K562 (cell line): ENCODE measurements around the gene RNASE13. TPM values are rescaled to one million over a fixed set of nuclear protein-coding genes. Genes with fewer than 3 reads are reported as not detected.

Source experiments
- ATF1 ChIP-seq, 2 experiments: fragments of 450-650 bp in 1 of 2; IDR thresholded peaks; 2 replicates each; pipeline ENCODE4 v1.6.1; 2016; ENCODE audit warnings: missing compliant biosample characterization in 1 of 2, missing genetic modification characterization in 1 of 2
- CCNT2 ChIP-seq: IDR thresholded peaks from 2 replicates; pipeline ENCODE4 v1.6.1; 2011; ENCODE audit warnings: borderline replicate concordance, low read depth, mild to moderate bottlenecking, moderate library complexity, mixed read lengths, low read length; ENCODE audit not compliant: insufficient read length; ENCODE audit errors: extremely low read depth
- DLX4 ChIP-seq: fragments of 250-450 bp; sonication (Bioruptor Pico); IDR thresholded peaks from 2 replicates; pipeline ENCODE4 v1.6.1; 2021; ENCODE audit warnings: mild to moderate bottlenecking
- REST ChIP-seq, 2 experiments: fragments of 450-650 bp; formaldehyde crosslinking in 1 of 2; IDR thresholded peaks; 2 replicates each; pipeline versions ENCODE4 v1.4.0 to v1.6.1; 2014 to 2020; ENCODE audit warnings: mild to moderate bottlenecking in 2 of 2, borderline replicate concordance in 1 of 2, low read depth in 1 of 2
- ZNF551 ChIP-seq: fragments of 250-450 bp; sonication (Bioruptor Pico); IDR thresholded peaks from 2 replicates; pipeline ENCODE4 v1.5.0; 2021; ENCODE audit warnings: mild to moderate bottlenecking, moderate library complexity
- ZNF696 ChIP-seq: fragments of 250-450 bp; sonication (Bioruptor Pico); conservative IDR thresholded peaks from 2 replicates; pipeline ENCODE4 v1.4.0; 2020; ENCODE audit warnings: mild to moderate bottlenecking, moderate library complexity
- polyA plus RNA-seq, 8 experiments: library from polyadenylated mRNA; depleted of rRNA in 4 of 8; stranded (reverse) in 5 of 8; unstranded in 3 of 8; fragments of >200 nt; fragmentation: Nextera tagmentation in 2 of 8; fragmentation: Illumina TruSeq in 1 of 8; extraction: Ambion mirVana in 2 of 8; extraction: Trizol in 1 of 8; gene quantifications; 2 replicates each; pipeline versions ENCODE4 v1.2.1 to v1.2.3, GENCODE V29; 2011 to 2014; ENCODE audit warnings: inconsistent platforms in 1 of 8, missing spikeins in 1 of 8
- total RNA-seq, 7 experiments: library from RNA; depleted of rRNA in 6 of 7; stranded (reverse); fragments of >200 nt in 6 of 7; fragmentation: Illumina TruSeq in 2 of 7; extraction: Trizol in 2 of 7; gene quantifications; 2 replicates each; pipeline versions ENCODE4 v1.2.1 to v1.2.3, GENCODE V29; 2011 to 2021; ENCODE audit warnings: low replicate concordance in 1 of 7
- TF ChIP-seq, protein P1 (sequence below): fragments of 150-350 bp; conservative IDR thresholded peaks from 2 replicates; pipeline ENCODE4 v1.6.1; 2014; ENCODE audit warnings: low read length

Gene RNASE13
- total and polyA plus RNA-seq, 9 of the 15 experiments (the other 6 are each of a cell fraction or from before 2014, with no cell fraction given) = not detected

GRCh38 chr14:21059842-21060613, 25.4 kb upstream of the RNASE13 start (continued):
- TF ChIP-seq REST (IDR thresholded peaks at IDR 0.05; ENCODE audit: borderline replicate concordance) = no peak
- no peak for TF ChIP-seq REST (CRISPR knock-in tag; IDR thresholded peaks at IDR 0.05; ENCODE audit: low read depth)
- no peak for TF ChIP-seq ZNF696 (CRISPR knock-in tag)
- no peak for TF ChIP-seq ATF1 (CRISPR knock-in tag; IDR thresholded peaks at IDR 0.05)
- no peak for TF ChIP-seq ATF1 (tag; IDR thresholded peaks at IDR 0.05)
- TF ChIP-seq, protein P1, sequence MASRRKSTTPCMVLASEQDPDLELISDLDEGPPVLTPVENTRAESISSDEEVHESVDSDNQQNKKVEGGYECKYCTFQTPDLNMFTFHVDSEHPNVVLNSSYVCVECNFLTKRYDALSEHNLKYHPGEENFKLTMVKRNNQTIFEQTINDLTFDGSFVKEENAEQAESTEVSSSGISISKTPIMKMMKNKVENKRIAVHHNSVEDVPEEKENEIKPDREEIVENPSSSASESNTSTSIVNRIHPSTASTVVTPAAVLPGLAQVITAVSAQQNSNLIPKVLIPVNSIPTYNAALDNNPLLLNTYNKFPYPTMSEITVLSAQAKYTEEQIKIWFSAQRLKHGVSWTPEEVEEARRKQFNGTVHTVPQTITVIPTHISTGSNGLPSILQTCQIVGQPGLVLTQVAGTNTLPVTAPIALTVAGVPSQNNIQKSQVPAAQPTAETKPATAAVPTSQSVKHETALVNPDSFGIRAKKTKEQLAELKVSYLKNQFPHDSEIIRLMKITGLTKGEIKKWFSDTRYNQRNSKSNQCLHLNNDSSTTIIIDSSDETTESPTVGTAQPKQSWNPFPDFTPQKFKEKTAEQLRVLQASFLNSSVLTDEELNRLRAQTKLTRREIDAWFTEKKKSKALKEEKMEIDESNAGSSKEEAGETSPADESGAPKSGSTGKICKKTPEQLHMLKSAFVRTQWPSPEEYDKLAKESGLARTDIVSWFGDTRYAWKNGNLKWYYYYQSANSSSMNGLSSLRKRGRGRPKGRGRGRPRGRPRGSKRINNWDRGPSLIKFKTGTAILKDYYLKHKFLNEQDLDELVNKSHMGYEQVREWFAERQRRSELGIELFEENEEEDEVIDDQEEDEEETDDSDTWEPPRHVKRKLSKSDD = no peak
- TF ChIP-seq CCNT2 = no peak
- TF ChIP-seq DLX4 = no peak
- no peak for TF ChIP-seq ZNF551 (CRISPR knock-in tag)
